Gastroesophageal sphincter (tissue), 4 donors: ENCODE data around the gene ALKBH5. TPM values are rescaled to one million over a fixed set of nuclear protein-coding genes. Genes with fewer than 3 reads are reported as not detected.

ENCODE experiments used
- ATAC-seq: fragments of 150-250 bp; one replicate; pipeline ENCODE4 v1.9.1; 2016; ENCODE audit warnings: mild to moderate bottlenecking, moderate library complexity
- H3K27ac ChIP-seq, 4 donors: fragments of 200-600 bp; sonication (generic) in 3 of 4; 1 replicate in 3 of 4; 2 replicates in 1 of 4; pipeline ENCODE4 v1.5.1; 2016 to 2019
- H3K27me3 ChIP-seq: fragments of 200-600 bp; sonication (generic); one replicate; pipeline ENCODE4 v1.5.1; 2019
- H3K36me3 ChIP-seq, 2 donors: fragments of 200-600 bp; sonication (generic); one replicate each; pipeline ENCODE4 v1.5.1; 2019; ENCODE audit warnings: control low read depth in 1 of 2
- H3K4me1 ChIP-seq, 3 donors: fragments of 200-600 bp; sonication (generic); 1 replicate in 2 of 3; 2 replicates in 1 of 3; pipeline ENCODE4 v1.5.1; 2016 to 2019; ENCODE audit warnings: control low read depth in 2 of 3
- H3K4me3 ChIP-seq, 2 donors: fragments of 200-600 bp; sonication (generic); one replicate each; pipeline ENCODE4 v1.5.1; 2019; ENCODE audit warnings: mild to moderate bottlenecking in 1 of 2, moderate library complexity in 1 of 2
- H3K9me3 ChIP-seq, 3 donors: fragments of 200-600 bp; sonication (generic); one replicate each; pipeline ENCODE4 v1.5.1; 2017 to 2019; ENCODE audit warnings: control low read depth in 2 of 3
- CTCF ChIP-seq, 4 experiments: fragments of 200-600 bp in 2 of 4; fragments of 450-650 bp in 2 of 4; sonication (generic) in 1 of 4; IDR thresholded peaks; one replicate each; pipeline ENCODE4 v1.5.1; 2017 to 2019; ENCODE audit warnings: antibody characterized with exemption in 4 of 4, mild to moderate bottlenecking in 2 of 4, moderate library complexity in 2 of 4
- EP300 ChIP-seq: sonication (generic); formaldehyde crosslinking; IDR thresholded peaks from one replicate; pipeline ENCODE4 v1.6.1; 2017; ENCODE audit warnings: antibody characterized with exemption, mild to moderate bottlenecking
- POLR2A ChIP-seq, 2 donors: fragments of 450-650 bp; IDR thresholded peaks; one replicate each; pipeline ENCODE4 v1.6.1; 2017; ENCODE audit warnings: antibody characterized with exemption in 2 of 2, mild to moderate bottlenecking in 2 of 2, moderate library complexity in 1 of 2
- POLR2AphosphoS5 ChIP-seq: sonication (generic); formaldehyde crosslinking; IDR thresholded peaks from one replicate; pipeline ENCODE4 v1.6.1; 2017; ENCODE audit warnings: antibody characterized with exemption
- WGBS, 2 donors: methylation state at CpG; one replicate each; pipeline ENCODE4 v1.1.5; 2018; ENCODE audit warnings: low coverage in 1 of 2; 5-methylcytosine and 5-hydroxymethylcytosine counted together
- total RNA-seq, 4 donors: library from RNA; depleted of rRNA; stranded (reverse); fragments of >200 nt; gene quantifications; one replicate each; pipeline ENCODE4 v1.1.0, GENCODE V29; 2016

ALKBH5 gene
- total RNA-seq, 4 donors from 2014 or later: 123 to 207 (median 131) TPM

- TF ChIP-seq POLR2A (IDR thresholded peaks at IDR 0.05) (no peak), CTCF (IDR thresholded peaks at IDR 0.05) (no peak), EP300 (no peak), POLR2AphosphoS5 (no peak)
- Histone ChIP-seq H3K27ac (no peak overlapping the region), H3K36me3 (peaks cover 0 to 100% of the 10 kb centered on the region in 2 donors), H3K9me3 (no peaks in the 10 kb centered on the region), H3K4me3 (no peak overlapping the region), H3K27me3 (no peaks in the 10 kb centered on the region), H3K4me1 (peaks cover 0 to 35% (median 16%) of the 10 kb centered on the region in 3 donors)
- WGBS, 2 donors: 55 to 79% methylated on average over 4 to 10 of the region's 15 CpGs
- no peak for ATAC-seq
Observed at GRCh38 chr17:18251204-18251603, 67.6 kb downstream of the ALKBH5 start.

GRCh38 chr17:18252160-18252559 is 68.5 kb downstream of the ALKBH5 start:
- ATAC-seq: no peak
- H3K27ac ChIP-seq: no peak overlapping the region
- WGBS, 2 donors: 60% methylated on average over 1 of the region's 5 CpGs; no CpG with 5 or more reads in 1 of the 2 donors
- no peaks in the 10 kb centered on the region for H3K27me3 ChIP-seq
- H3K4me1 ChIP-seq: peaks cover 0 to 36% (median 24%) of the 10 kb centered on the region in 3 donors
- no peak for TF ChIP-seq EP300
- TF ChIP-seq CTCF (IDR thresholded peaks at IDR 0.05): no peak
- no peak for TF ChIP-seq POLR2A (IDR thresholded peaks at IDR 0.05)
- no peak for TF ChIP-seq POLR2AphosphoS5
- H3K36me3 ChIP-seq: peaks cover 0 to 97% of the 10 kb centered on the region in 2 donors
- no peaks in the 10 kb centered on the region for H3K9me3 ChIP-seq
- H3K4me3 ChIP-seq: no peak overlapping the region

- WGBS, 2 donors: 82% methylated on average over 2 of the region's 16 CpGs; no CpG with 5 or more reads in 1 of the 2 donors
- Histone ChIP-seq H3K27me3 (no peaks in the 10 kb centered on the region), H3K9me3 (no peaks in the 10 kb centered on the region), H3K4me1 (peaks cover 0 to 30% (median 19%) of the 10 kb centered on the region in 3 donors), H3K4me3 (no peak overlapping the region), H3K36me3 (peaks cover 0 to 85% of the 10 kb centered on the region in 2 donors), H3K27ac (no peak overlapping the region)
- ATAC-seq: no peak
- TF ChIP-seq POLR2AphosphoS5: no peak
- TF ChIP-seq POLR2A (IDR thresholded peaks at IDR 0.05): no peak
- no peak for TF ChIP-seq CTCF (IDR thresholded peaks at IDR 0.05)
- no peak for TF ChIP-seq EP300
Observed at GRCh38 chr17:18253187-18253884, 69.7 kb downstream of the ALKBH5 start.

GRCh38 chr17:18253947-18254821 is 70.6 kb downstream of the ALKBH5 start:
- H3K27me3 ChIP-seq: no peaks in the 10 kb centered on the region
- H3K4me3 ChIP-seq: no peak overlapping the region
- no peaks in the 10 kb centered on the region for H3K9me3 ChIP-seq
- H3K4me1 ChIP-seq: peaks cover 0 to 28% (median 18%) of the 10 kb centered on the region in 3 donors
- H3K27ac ChIP-seq: no peak overlapping the region
- 75 to 80% methylated on average over 1 to 5 of the region's 27 CpGs for WGBS, 2 donors
- peaks cover 0 to 77% of the 10 kb centered on the region in 2 donors for H3K36me3 ChIP-seq
- ATAC-seq: no peak
- TF ChIP-seq EP300 (no peak), CTCF (IDR thresholded peaks at IDR 0.05) (no peak), POLR2A (IDR thresholded peaks at IDR 0.05) (no peak), POLR2AphosphoS5 (no peak)
